Left forelimb (tissue), 1 donor: ENCODE results near the gene SCUBE3.
A peak's percentile ranks its signal among the peaks of the same experiment; 100 is the strongest.

Experiments
- DNase-seq: peaks from one replicate; pipeline ENCODE4 v3.0.0-alpha.2; 2018; ENCODE audit warnings: low spot score

The SCUBE3 gene

DNA sequence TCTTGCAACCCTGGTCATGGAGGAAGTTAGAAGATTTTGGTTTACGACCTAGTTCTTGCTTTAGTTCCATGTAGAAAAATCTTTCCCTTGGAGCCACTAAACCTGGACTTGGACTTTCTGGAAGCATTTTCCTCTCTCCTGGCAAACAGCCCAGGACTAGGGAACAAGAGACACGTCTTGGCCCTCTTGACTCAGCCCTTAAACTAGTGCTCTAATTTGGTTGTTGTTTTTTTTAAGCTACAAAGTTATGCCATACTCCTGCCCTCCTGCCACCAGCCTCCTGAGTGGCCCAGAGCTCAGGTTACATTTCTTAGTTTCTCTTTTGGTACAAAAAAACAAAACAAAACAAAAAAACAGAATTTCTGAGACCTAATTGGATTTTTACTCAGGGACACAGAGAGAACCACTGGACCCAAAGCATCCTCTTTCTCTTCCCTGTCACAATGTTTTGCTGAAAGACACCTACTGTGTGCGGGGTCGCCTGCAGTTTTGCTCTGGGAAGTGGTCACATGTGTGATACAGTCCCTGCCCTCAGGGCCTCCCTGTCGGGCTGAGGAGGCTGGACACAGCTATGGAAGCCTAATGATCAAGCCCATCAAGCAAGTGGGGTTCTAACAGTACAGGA is 32.3 kb upstream of the SCUBE3 start:
- no peak for DNase-seq

DNA sequence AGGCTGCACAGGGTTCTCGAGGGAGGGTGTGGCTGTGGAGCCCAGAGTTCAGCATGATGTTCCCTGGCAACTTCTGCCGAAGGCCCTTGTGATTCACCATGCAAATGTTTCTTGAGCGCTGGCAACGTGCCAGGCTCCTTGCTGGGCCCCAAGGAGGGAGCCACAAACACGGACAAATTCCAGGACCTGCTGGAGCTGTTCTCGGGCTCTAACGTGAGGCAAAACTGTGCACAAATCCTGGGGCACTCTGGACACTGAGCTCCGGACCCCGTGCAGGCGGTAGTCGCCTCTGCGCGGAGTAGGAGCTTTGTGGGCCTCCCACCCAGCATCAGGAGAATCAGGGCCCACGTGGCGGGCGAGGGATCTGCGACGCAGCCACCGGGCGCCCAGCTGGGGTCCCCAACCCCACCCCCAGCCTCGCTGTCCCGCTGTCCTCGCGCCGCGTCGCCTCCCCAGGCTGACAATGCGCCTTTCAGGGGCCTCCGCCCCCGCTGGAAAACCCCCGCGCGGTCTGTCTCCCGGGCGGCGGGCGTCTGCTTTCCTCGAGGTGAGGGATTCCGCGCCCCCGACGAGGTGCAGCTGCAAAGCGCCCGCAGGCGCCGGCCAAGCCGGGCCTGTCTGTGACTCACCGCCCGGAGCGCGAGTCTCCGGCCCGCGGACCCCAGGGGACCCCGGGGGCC is 31.7 kb upstream of the SCUBE3 start:
- peak; percentile 75 for DNase-seq

- no peak for DNase-seq
These were observed 30.5 kb upstream of the SCUBE3 start for GRCh38 chr6:35183281-35183680.

- no peak for DNase-seq
These were observed 29.8 kb upstream of the SCUBE3 start for GRCh38 chr6:35183935-35184334.

- no peak for DNase-seq
These were observed 29.0 kb upstream of the SCUBE3 start for GRCh38 chr6:35184580-35185301.

- DNase-seq, result no peak
These were observed 28.5 kb upstream of the SCUBE3 start for GRCh38 chr6:35185302-35185681.

DNA sequence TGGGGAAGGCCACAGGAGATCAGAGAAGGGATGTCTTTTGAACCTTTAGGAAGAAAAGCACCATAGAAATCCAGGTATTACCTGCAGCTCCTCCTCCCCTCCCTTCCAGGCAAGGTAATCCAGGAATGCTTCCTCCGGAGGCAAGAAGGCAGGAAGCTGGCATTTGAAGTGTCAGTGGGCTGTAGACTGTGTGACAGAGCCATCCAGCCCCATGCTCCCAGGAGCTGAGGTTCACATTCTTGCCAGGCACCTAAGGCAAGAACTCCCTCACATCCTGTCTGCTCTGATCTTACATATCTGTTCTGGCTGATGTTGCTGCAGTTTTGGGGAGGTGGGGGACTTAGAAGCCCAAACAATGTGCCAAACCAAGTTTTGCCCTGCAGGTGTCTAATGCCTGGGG is 27.8 kb upstream of the SCUBE3 start:
- DNase-seq, result no peak

DNA sequence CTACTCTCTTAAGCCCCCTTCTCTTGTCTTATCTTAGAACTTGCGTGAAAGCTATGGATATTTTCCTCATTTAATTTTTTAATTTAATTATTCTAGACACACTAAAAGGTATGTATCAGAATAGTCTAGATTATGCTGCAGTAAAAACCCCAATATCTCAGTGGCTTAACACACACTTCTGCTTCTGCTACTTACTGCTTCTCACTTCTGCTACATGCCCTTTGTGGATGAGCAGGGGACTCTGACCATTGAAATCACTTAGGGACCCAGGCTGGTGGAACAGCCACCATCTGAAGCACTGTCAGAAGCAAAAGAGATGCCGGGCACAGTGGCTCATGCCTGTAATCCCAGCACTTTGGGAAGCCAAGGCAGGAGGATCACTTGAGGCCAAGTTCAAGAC is 27.2 kb upstream of the SCUBE3 start:
- no peak for DNase-seq

- DNase-seq, result no peak
These were observed 24.9 kb upstream of the SCUBE3 start for GRCh38 chr6:35188886-35189285.

GRCh38 chr6:35190306-35190705 is 23.4 kb upstream of the SCUBE3 start:
- DNase-seq, result no peak

- DNase-seq, result no peak
These were observed 21.9 kb upstream of the SCUBE3 start for GRCh38 chr6:35191889-35192288.

DNA sequence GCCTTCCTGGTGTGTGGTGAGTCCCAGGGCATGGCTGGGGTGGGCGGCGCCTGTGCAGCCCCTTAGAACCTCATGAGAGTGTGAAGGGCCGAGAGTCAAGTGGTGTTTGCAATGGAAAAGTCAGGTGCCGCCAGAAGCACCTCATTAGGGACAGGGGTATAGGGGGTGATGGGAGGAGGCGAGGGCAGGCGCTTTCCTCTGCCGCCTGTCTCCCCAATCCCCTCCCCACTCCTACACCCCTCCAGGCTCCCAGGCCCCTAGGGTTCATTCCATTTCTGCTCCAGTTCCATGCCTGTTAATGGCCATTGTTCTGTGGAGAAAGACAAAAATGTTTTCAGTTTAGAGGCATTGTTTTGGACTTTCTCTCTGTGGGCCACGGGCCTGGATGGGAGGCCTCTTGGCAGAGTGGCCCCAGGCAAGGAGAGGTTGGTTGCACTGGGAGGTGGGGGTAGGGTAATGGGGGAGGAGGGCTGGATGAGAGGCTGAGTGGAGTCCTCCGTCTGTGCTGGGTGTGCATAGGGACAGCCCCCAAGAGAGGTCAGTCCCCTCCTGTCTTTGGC is 21.4 kb upstream of the SCUBE3 start:
- DNase-seq, result no peak

DNA sequence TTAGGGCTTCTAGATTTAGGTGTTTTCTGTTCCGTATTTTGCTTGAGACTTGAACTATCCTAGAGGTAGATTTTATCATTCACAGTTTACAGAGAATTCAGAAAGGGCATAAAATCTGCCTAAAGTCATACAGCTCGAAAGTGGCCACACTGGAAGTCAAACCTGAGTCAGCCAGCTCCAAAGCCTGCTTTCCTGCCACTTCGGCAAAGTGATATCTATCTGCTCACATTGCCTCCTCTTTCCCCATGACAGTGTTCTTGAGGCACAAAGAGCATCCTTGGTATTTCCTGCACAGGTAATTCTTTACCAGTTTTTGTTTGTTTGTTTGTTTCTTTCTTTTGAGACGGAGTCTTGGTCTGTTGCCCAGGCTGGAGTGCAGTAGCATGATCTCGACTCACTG is 19.4 kb upstream of the SCUBE3 start:
- no peak for DNase-seq

- no peak for DNase-seq
These were observed 18.5 kb upstream of the SCUBE3 start for GRCh38 chr6:35195120-35195780.

- no peak for DNase-seq
These were observed 16.6 kb upstream of the SCUBE3 start for GRCh38 chr6:35197196-35197595.

- no peak for DNase-seq
These were observed 13.9 kb upstream of the SCUBE3 start for GRCh38 chr6:35199866-35200265.

DNA sequence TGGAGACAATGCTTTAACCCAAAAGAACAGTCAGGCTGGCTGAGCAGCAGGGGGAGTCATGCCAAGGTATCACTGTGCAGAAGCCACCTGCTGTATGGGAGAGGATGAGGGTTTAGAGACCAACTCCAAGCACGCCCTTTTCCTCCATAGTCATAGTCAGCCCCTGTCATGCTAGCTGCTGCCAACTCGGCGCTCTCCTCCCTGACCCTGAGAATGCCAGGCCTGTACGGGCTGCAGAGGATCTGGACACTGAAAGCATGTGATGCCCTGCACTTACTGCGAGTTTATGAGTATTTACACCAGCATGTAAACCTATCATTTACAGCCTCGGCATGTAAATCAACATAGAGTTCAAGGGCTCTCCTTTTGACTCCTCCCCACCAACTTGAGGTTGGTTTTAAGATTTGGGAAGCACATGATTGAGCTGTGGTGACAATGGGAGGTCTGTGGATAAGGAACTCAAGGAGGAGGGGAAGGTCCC is 11.7 kb upstream of the SCUBE3 start:
- no peak for DNase-seq

- no peak for DNase-seq
These were observed 10.5 kb upstream of the SCUBE3 start for GRCh38 chr6:35203152-35203670.

GRCh38 chr6:35203680-35204079 is 10.1 kb upstream of the SCUBE3 start:
- no peak for DNase-seq

- DNase-seq, result no peak
These were observed 7.4 kb upstream of the SCUBE3 start for GRCh38 chr6:35206346-35206745.

DNA sequence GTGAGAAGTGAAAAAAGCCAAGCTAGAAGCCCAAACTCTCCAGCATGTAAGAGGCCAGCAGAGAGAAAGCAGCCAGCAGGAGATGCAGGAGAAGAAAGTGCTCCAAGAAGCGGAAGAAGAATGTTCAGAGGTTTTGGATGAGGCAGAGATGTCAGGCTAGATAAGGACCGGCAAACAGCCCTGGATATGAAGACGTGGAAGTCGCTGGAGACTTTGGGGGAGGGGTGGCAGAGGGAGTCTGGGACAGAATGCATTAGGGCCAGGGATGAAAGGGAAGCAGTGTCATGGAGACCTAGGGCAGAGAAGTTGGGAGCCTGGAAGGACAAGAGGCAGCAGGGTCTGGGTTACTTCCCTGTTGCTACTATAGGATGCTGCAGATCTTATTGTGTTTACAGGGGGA is 5.3 kb upstream of the SCUBE3 start:
- no peak for DNase-seq

- DNase-seq, result no peak
These were observed 4.7 kb upstream of the SCUBE3 start for GRCh38 chr6:35209081-35209480.
